Activated gamma-delta T cell treated with anti-CD3 and anti-CD28 coated beads, Interleukin-2, amount 50 U/mL, for 16 hours (primary cell): ENCODE data around the gene DHDH.

Experiments used
- DNase-seq: peaks from one replicate; pipeline ENCODE4 v3.0.0-alpha.2; 2020; ENCODE audit warnings: low read depth

DHDH gene

DNA sequence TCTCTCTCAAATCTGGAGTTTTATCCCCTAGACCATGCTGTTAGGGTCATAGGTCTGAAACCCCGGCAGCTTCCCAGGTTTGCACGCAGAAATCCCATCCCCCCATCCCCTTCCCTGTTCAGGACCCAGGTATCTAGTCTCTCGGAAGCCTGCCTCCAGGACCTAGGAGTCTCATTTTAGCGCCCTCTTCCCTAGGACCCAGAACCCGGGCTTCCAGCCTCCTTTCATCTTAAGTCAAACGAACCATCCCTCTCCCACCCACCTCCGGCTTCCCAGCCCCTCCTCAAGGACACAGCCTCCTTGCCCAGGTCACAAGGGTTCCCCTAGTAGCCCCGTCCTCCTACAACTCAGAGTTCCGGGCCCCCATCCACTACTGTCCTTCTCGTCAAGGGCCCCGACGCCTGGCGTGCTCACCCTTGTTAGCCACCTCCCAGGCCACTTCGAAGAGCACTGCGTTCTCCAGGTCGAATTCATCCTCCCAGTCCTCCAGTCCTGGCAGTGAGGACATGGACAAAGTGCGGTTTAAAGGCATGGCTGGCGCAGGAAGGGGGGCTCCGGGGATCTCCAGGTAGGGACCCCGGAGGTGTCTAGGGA lies 59.2 kb downstream of the DHDH start:
- no peak for DNase-seq

DNA sequence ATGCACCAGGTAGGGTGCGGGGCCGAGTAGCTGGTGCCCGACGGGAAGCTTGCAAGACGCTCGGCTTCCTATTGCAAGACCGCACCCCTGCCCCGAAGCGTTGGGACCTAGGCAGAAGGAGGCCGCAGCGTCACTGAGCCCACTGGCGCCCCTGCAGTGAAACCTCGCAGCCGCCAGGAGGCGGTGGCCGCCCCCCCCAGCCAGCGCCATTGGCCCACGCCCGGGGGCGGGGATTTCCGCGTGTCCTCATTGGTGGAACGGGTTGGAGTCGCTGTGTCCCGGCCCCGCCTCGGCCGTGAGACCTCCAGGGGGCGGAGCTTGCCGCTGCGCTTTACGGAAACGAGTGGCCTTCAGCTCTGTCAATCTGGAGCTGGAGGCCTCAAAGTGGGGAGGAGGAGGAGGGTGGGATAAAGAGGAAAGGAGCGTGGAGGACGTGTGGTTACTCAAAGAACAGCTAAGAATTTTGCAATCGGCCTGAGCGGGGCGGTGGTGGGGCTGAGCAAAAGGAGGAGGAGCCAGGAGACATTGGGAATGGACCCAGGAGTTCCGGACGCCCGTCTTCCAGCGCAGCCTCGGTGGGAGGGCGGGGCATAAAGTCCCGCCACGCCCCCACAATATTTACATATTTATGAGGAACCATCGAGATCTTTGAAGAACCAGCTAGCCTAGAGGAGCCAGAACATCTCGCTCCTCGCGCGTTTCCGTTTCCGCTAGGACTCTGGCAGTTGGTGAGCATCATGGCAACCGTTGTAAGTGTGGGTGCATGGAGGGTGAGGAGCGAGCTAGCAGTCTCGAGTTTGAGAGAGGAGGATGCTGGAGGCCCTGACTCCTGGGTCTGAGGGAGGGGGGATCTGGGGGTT lies 59.9 kb downstream of the DHDH start, which contains the start of the genes GYS1 and RUVBL2:
Gene GYS1 (minus strand): TSS at position 135 of the 860 bp plus-strand sequence. CDS start 197 bp downstream, outside the sequence.
Gene RUVBL2 (plus strand): TSS at position 713 of the 860 bp plus-strand sequence. CDS start 25 bp downstream, at position 738.
- peak; percentile 99 for DNase-seq

DNA sequence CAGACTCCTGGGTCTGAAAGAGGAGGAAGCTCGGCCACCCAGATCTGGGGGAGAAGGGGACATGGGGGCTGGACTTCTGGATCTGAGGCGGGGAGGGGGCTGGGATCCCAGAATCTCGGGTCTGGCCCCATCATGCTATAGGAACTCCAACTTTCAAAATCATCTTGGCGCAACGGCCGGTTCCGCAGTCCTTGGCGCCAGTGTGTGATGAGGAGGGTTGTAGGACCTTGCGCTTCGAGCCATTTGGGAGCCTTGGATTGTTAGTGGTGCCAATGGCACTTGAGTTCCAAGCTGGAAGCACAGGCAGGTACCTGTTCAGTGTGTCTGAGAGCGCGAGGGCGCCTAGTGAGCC lies 60.5 kb downstream of the DHDH start:
- DNase-seq: no peak
